Thoracic aorta (tissue), 2 donors: Measurements from ENCODE around the gene CPSF2. TPM values are rescaled to one million over a fixed set of nuclear protein-coding genes. Genes with fewer than 3 reads are reported as not detected.

Experiments
- ATAC-seq: fragments of 150-250 bp; one replicate; pipeline ENCODE4 v1.8.0; 2017; ENCODE audit warnings: low read depth; ENCODE audit not compliant: insufficient number of reproducible peaks, low FRiP score
- DNase-seq: peaks from one replicate; pipeline ENCODE4 v3.0.0-alpha.2; 2020; ENCODE audit warnings: low spot score
- H3K27ac ChIP-seq, 2 donors: fragments of 200-600 bp; sonication (generic); 1 replicate in 1 of 2; 2 replicates in 1 of 2; pipeline ENCODE4 v1.5.1; 2016; ENCODE audit warnings: mild to moderate bottlenecking in 2 of 2, moderate library complexity in 2 of 2
- H3K27me3 ChIP-seq: fragments of 200-600 bp; sonication (generic); replicated peaks from 2 replicates; pipeline ENCODE4 v1.6.0; 2016; ENCODE audit warnings: mild to moderate bottlenecking; ENCODE audit not compliant: insufficient read depth
- H3K36me3 ChIP-seq: fragments of 200-600 bp; sonication (generic); one replicate; pipeline ENCODE4 v1.5.1; 2016
- H3K4me1 ChIP-seq, 2 donors: fragments of 200-600 bp; sonication (generic); 1 replicate in 1 of 2; 2 replicates in 1 of 2; pipeline versions ENCODE4 v1.5.1 to v1.6.0; 2016; ENCODE audit warnings: low read depth in 2 of 2, mild to moderate bottlenecking in 1 of 2; ENCODE audit not compliant: control insufficient read depth in 1 of 2
- H3K4me3 ChIP-seq: fragments of 200-600 bp; sonication (generic); 2 replicates; pipeline ENCODE4 v1.5.1; 2016; ENCODE audit warnings: mild to moderate bottlenecking
- H3K9me3 ChIP-seq: fragments of 200-600 bp; sonication (generic); 2 replicates; pipeline ENCODE4 v1.5.1; 2016
- total RNA-seq, 2 donors: library from RNA; depleted of rRNA; stranded (reverse); fragments of >200 nt; gene quantifications; one replicate each; pipeline versions ENCODE4 v1.1.0 to v1.2.3, GENCODE V29; 2016
- TF ChIP-seq, protein P1 (sequence below): fragments of 200-600 bp; sonication (generic); IDR thresholded peaks from one replicate; pipeline ENCODE4 v1.5.1; 2019; ENCODE audit warnings: antibody characterized with exemption

Gene CPSF2
- total RNA-seq, 2 donors from 2014 or later: 19.5 to 44.7 TPM

DNA sequence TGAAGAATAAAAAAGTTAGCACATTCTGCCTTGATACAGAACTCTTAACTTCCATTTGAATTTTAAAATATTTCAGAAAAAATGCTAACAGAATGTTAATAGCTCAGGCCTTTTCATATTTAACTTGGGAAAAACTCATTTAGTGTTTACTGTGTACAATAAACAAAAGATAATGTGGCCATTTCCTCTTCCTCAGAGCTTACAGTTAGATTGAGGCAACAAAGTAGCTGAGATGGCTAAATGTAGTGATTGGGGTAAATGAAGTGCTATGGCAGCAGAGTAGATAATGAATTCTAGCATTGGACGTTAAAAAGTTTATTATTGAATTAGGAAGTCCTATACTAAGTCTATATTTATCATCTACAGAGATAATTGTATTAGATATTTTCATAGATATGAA is 12.7 kb downstream of the CPSF2 start:
- peaks cover 21% of the 10 kb centered on the region for H3K36me3 ChIP-seq
- no peaks in the 10 kb centered on the region for H3K9me3 ChIP-seq
- TF ChIP-seq, protein P1, sequence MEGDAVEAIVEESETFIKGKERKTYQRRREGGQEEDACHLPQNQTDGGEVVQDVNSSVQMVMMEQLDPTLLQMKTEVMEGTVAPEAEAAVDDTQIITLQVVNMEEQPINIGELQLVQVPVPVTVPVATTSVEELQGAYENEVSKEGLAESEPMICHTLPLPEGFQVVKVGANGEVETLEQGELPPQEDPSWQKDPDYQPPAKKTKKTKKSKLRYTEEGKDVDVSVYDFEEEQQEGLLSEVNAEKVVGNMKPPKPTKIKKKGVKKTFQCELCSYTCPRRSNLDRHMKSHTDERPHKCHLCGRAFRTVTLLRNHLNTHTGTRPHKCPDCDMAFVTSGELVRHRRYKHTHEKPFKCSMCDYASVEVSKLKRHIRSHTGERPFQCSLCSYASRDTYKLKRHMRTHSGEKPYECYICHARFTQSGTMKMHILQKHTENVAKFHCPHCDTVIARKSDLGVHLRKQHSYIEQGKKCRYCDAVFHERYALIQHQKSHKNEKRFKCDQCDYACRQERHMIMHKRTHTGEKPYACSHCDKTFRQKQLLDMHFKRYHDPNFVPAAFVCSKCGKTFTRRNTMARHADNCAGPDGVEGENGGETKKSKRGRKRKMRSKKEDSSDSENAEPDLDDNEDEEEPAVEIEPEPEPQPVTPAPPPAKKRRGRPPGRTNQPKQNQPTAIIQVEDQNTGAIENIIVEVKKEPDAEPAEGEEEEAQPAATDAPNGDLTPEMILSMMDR: no peak
- no peak overlapping the region for H3K4me3 ChIP-seq
- no peaks in the 10 kb centered on the region for H3K27me3 ChIP-seq
- H3K4me1 ChIP-seq: peaks cover 0 to 3% of the 10 kb centered on the region in 2 donors
- no peak for ATAC-seq
- no peak for DNase-seq
- no peak overlapping the region for H3K27ac ChIP-seq

GRCh38 chr14:92135269-92135668 is 13.5 kb downstream of the CPSF2 start:
- Histone ChIP-seq H3K36me3 (peaks cover 21% of the 10 kb centered on the region), H3K27me3 (no peaks in the 10 kb centered on the region), H3K27ac (no peak overlapping the region), H3K9me3 (no peaks in the 10 kb centered on the region), H3K4me1 (peaks cover 0 to 3% of the 10 kb centered on the region in 2 donors), H3K4me3 (no peak overlapping the region)
- ATAC-seq (no peak), DNase-seq (no peak)
- TF ChIP-seq, protein P1: peak; percentile 66

- Histone ChIP-seq H3K36me3 (peaks cover 17% of the 10 kb centered on the region), H3K4me3 (no peak overlapping the region), H3K9me3 (no peaks in the 10 kb centered on the region), H3K4me1 (peaks cover 3 to 18% of the 10 kb centered on the region in 2 donors), H3K27ac (no peak overlapping the region), H3K27me3 (no peaks in the 10 kb centered on the region)
- DNase-seq (no peak), ATAC-seq (no peak)
- TF ChIP-seq, protein P1: no peak
These were observed 21.5 kb downstream of the CPSF2 start for GRCh38 chr14:92143309-92143708.

- ATAC-seq (no peak), DNase-seq (no peak)
- Histone ChIP-seq H3K27me3 (no peaks in the 10 kb centered on the region), H3K27ac (no peak overlapping the region), H3K4me3 (no peak overlapping the region), H3K9me3 (no peaks in the 10 kb centered on the region), H3K4me1 (peaks cover 3 to 18% of the 10 kb centered on the region in 2 donors), H3K36me3 (peaks cover 17% of the 10 kb centered on the region)
- TF ChIP-seq, protein P1: no peak
These were observed 22.2 kb downstream of the CPSF2 start for GRCh38 chr14:92143962-92144361.

DNA sequence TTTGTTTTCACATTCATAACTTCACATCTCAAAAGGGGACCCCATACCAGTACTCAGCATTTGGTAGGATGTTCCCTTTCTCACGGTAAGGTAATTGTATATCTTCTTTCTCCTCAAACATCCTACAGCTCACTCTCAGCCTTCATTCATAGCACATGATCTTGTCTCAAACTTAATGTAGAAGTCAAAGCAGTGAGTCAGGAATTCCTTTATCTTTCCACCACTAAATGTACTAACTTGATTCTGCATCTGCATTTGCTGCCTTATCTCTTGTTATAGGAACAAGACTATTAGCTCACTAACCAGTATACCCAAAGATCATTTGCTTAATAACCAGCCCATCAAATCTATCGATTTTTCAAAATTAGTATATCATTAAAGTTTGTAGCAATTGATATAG is 22.9 kb downstream of the CPSF2 start:
- peaks cover 3 to 18% of the 10 kb centered on the region in 2 donors for H3K4me1 ChIP-seq
- DNase-seq (no peak), ATAC-seq (no peak)
- H3K9me3 ChIP-seq: no peaks in the 10 kb centered on the region
- no peaks in the 10 kb centered on the region for H3K27me3 ChIP-seq
- no peak overlapping the region for H3K27ac ChIP-seq
- TF ChIP-seq, protein P1: no peak
- H3K36me3 ChIP-seq: peaks cover 17% of the 10 kb centered on the region
- no peak overlapping the region for H3K4me3 ChIP-seq
